ENCODE measurements around the gene MALL.
"Not testable (repeated sequence)": the region's sequence is repeated elsewhere in the genome, so short reads cannot be mapped to it uniquely, and the experiment has no call there.

Gene MALL

DNA sequence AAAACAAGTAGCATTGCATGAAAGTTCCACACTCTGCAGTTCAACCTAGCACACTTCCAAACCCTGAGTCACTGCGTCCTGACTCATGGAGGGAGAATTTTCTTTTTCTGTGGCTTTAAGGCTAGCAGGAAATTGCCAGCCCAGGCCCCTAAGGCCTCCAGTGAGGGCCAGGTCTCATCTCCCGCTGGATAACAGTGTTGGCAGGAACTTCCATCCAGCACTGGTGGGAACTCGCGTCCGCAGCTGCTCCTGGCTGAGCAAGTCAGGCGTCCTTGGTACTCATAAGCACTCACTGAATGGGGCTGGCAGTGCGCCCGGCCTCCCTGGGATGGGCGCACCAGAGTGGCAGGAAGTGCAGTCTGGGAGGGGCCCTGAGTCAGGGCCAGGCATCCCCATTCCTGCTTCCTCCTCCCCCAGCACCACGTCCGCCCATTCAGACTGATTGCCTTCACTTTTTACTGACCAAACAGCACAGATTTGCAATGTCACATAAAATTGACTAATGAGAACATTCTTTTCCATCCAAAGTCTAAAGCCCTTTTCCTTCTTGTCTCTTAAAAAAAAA is 14.3 kb downstream of the MALL start:
- Histone ChIP-seq H2AK5ac (ENCODE audit: low read length) (no peak overlapping the region), H3K9ac (ENCODE audit: low read length) (no peak overlapping the region), H3K4me1 (ENCODE audit: control insufficient read depth in 1 of 2, insufficient read depth in 2 of 2, low read length in 2 of 2) (peaks cover 6 to 10% of the 10 kb centered on the region in 2 experiments), H3K4me2 (ENCODE audit: low read length) (no peak overlapping the region), H3K27ac (ENCODE audit: low read depth, low read length) (peak overlapping the region; percentile 80), H3K4me3 (ENCODE audit: low read depth, low read length) (no peak overlapping the region), H2BK120ac (ENCODE audit: insufficient read depth, low read length, poor library complexity) (peak overlapping the region; percentile 27), H3K9me3 (ENCODE audit: insufficient read depth, low read depth, low read length) (no peaks in the 10 kb centered on the region), H3K23ac (ENCODE audit: low read length) (no peak overlapping the region), H4K91ac (ENCODE audit: low read depth, low read length) (peak overlapping the region; percentile 60), H3K4ac (ENCODE audit: low read depth, low read length) (no peak overlapping the region), H3K27me3 (ENCODE audit: insufficient read depth, low read length) (no peaks in the 10 kb centered on the region), H4K12ac (ENCODE audit: low read depth, low read length) (no peak overlapping the region), H2AFZ (ENCODE audit: insufficient read depth, low read length, poor library complexity) (peak overlapping the region; percentile 48), H2BK12ac (ENCODE audit: low read length) (no peak overlapping the region), H2BK5ac (ENCODE audit: low read depth, low read length, poor library complexity) (no peak overlapping the region), H3K79me1 (ENCODE audit: low read length) (peaks cover 10% of the 10 kb centered on the region), H3K79me2 (ENCODE audit: control insufficient read depth, insufficient read depth, low read length, poor library complexity) (no peaks in the 10 kb centered on the region), H3K36me3 (ENCODE audit: control insufficient read depth in 1 of 2, insufficient read depth in 2 of 2, low read length in 2 of 2) (no peaks in the 10 kb centered on the region), H3K14ac (ENCODE audit: low read length) (no peak overlapping the region), H3K18ac (ENCODE audit: low read length) (no peak overlapping the region), H4K8ac (ENCODE audit: low read depth, low read length) (peak overlapping the region; percentile 70)
- no CpG with 5 or more reads among the region's 11 CpGs for WGBS (ENCODE audit: extremely low coverage, insufficient coverage, insufficient read length)
- peak; percentile 48 to 73 for DNase-seq

DNA sequence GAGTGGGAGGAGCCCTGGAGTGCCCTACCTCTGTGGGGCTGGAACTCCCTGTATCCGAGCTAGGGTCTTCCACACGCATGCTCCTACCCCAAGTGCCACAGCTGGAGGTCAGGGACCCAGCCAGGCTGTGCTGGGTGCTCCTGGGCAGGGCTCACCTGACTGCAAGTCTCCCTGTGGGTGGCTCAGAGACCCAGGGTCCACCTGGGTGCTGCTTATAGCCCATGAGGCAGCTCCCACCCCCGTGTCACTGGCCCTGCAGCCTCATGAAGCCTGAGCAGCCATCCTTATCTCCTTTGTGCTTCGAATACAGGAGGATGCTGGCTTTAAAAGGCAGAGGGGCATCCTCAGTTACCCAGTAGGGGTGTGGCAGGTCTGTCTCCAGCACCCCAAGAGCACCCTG is 14.7 kb downstream of the MALL start:
- not testable (repeated sequence) for H3K79me2 ChIP-seq (ENCODE audit: control insufficient read depth, insufficient read depth, low read length, poor library complexity); H3K4me3 ChIP-seq (ENCODE audit: low read depth, low read length); H3K9me3 ChIP-seq (ENCODE audit: insufficient read depth, low read depth, low read length); H3K23ac ChIP-seq (ENCODE audit: low read length); H3K4me2 ChIP-seq (ENCODE audit: low read length); H2AFZ ChIP-seq (ENCODE audit: insufficient read depth, low read length, poor library complexity); H3K27me3 ChIP-seq (ENCODE audit: insufficient read depth, low read length); H3K36me3 ChIP-seq (ENCODE audit: control insufficient read depth in 1 of 2, insufficient read depth in 2 of 2, low read length in 2 of 2); H4K12ac ChIP-seq (ENCODE audit: low read depth, low read length); H2AK5ac ChIP-seq (ENCODE audit: low read length); DNase-seq; H3K4ac ChIP-seq (ENCODE audit: low read depth, low read length); H3K9ac ChIP-seq (ENCODE audit: low read length)
- peak overlapping the region; percentile 41 for H4K8ac ChIP-seq (ENCODE audit: low read depth, low read length)
- H2BK120ac ChIP-seq (ENCODE audit: insufficient read depth, low read length, poor library complexity): peak overlapping the region; percentile 51
- peak overlapping the region; percentile 40 for H3K14ac ChIP-seq (ENCODE audit: low read length)
- H3K27ac ChIP-seq (ENCODE audit: low read depth, low read length): peak overlapping the region; percentile 9
- peak overlapping the region; percentile 23 for H3K18ac ChIP-seq (ENCODE audit: low read length)
- H2BK5ac ChIP-seq (ENCODE audit: low read depth, low read length, poor library complexity): peak overlapping the region; percentile 47
- H3K4me1 ChIP-seq (ENCODE audit: control insufficient read depth in 1 of 2, insufficient read depth in 2 of 2, low read length in 2 of 2): peaks cover 6 to 10% of the 10 kb centered on the region in 2 experiments
- H4K91ac ChIP-seq (ENCODE audit: low read depth, low read length): peak overlapping the region; percentile 60
- H3K79me1 ChIP-seq (ENCODE audit: low read length): peaks cover 10% of the 10 kb centered on the region
- peak overlapping the region; percentile 16 for H2BK12ac ChIP-seq (ENCODE audit: low read length)
- WGBS (ENCODE audit: extremely low coverage, insufficient coverage, insufficient read length): no CpG with 5 or more reads among the region's 4 CpGs

DNA sequence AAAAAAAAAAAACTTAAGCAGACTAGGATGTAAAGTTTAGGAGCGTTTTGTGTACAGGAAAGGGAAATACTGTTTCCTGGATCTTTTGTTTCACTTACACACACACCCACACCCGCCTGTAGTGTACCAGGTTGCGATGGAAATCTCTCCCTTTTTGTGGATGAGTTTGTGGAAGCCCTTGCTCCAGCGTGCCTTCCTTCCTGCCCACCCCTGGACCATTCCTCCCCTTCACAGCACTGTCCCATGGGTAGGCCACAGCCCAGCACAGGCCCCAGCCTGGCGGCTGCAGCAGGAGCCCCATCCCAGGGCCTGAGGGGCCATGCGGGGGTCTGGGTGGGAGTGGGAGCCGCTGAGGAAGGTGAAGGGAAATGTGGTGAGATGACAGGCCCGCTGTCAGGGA is 15.1 kb downstream of the MALL start:
- H3K18ac ChIP-seq (ENCODE audit: low read length): no peak overlapping the region

DNA sequence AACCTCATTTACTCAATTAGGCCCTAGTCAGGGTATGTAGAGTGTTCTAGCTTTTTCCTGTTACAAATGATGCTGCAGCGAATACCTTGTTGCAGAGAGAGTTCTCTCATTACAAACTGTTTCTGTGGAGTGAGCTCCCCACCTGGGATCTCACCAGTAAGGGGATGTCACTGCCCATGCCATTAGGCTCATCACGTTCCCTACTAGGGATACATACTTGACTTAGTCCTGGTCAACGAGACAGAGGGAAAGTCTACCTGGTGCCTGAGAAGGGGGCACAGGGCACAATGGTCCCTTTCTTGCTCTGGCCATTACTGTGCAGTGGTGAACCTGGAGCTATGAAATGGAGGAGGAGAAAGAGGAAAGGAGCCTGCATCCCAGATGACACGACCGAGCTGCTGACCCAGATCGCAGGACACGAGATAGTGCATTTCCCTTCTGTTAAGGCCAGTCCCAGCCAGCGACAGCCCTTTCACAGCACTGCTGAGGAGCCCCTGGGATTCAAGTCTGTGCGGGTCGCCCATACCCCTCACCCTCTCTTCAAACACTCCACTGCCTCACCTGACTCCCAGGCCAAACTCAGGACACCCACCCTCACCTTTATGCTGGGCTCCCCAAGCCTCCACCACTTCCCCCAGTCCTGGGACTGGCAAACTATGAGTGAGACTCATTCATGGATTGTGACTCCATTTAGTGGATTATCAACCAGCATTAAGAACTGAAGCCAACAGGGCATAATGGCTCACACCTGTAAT is 16.0 kb downstream of the MALL start:
- no peak for DNase-seq
- Histone ChIP-seq H3K14ac (ENCODE audit: low read length) (no peak overlapping the region), H3K4me2 (ENCODE audit: low read length) (no peak overlapping the region), H3K4me3 (ENCODE audit: low read depth, low read length) (no peak overlapping the region), H3K79me1 (ENCODE audit: low read length) (peaks cover 10% of the 10 kb centered on the region), H3K79me2 (ENCODE audit: control insufficient read depth, insufficient read depth, low read length, poor library complexity) (no peaks in the 10 kb centered on the region), H3K9ac (ENCODE audit: low read length) (no peak overlapping the region), H2AK5ac (ENCODE audit: low read length) (no peak overlapping the region), H3K9me3 (ENCODE audit: insufficient read depth, low read depth, low read length) (no peaks in the 10 kb centered on the region), H3K18ac (ENCODE audit: low read length) (no peak overlapping the region), H3K27me3 (ENCODE audit: insufficient read depth, low read length) (no peaks in the 10 kb centered on the region), H3K23ac (ENCODE audit: low read length) (no peak overlapping the region), H4K8ac (ENCODE audit: low read depth, low read length) (no peak overlapping the region), H3K4me1 (ENCODE audit: control insufficient read depth in 1 of 2, insufficient read depth in 2 of 2, low read length in 2 of 2) (peaks cover 6 to 10% of the 10 kb centered on the region in 2 experiments), H4K91ac (ENCODE audit: low read depth, low read length) (no peak overlapping the region), H2BK5ac (ENCODE audit: low read depth, low read length, poor library complexity) (no peak overlapping the region), H4K12ac (ENCODE audit: low read depth, low read length) (no peak overlapping the region), H2BK120ac (ENCODE audit: insufficient read depth, low read length, poor library complexity) (no peak overlapping the region), H3K36me3 (ENCODE audit: control insufficient read depth in 1 of 2, insufficient read depth in 2 of 2, low read length in 2 of 2) (no peaks in the 10 kb centered on the region), H2AFZ (ENCODE audit: insufficient read depth, low read length, poor library complexity) (no peak overlapping the region), H3K27ac (ENCODE audit: low read depth, low read length) (no peak overlapping the region), H2BK12ac (ENCODE audit: low read length) (no peak overlapping the region), H3K4ac (ENCODE audit: low read depth, low read length) (no peak overlapping the region)
- WGBS (ENCODE audit: extremely low coverage, insufficient coverage, insufficient read length): no CpG with 5 or more reads among the region's 10 CpGs

More for the DNA sequence above, 15.1 kb downstream of the MALL start:
- Histone ChIP-seq H2BK12ac (ENCODE audit: low read length) (peak overlapping the region; percentile 42), H4K12ac (ENCODE audit: low read depth, low read length) (no peak overlapping the region), H3K9ac (ENCODE audit: low read length) (no peak overlapping the region), H3K4ac (ENCODE audit: low read depth, low read length) (no peak overlapping the region), H3K4me3 (ENCODE audit: low read depth, low read length) (no peak overlapping the region), H2AFZ (ENCODE audit: insufficient read depth, low read length, poor library complexity) (no peak overlapping the region), H3K14ac (ENCODE audit: low read length) (no peak overlapping the region), H3K27ac (ENCODE audit: low read depth, low read length) (no peak overlapping the region), H3K36me3 (ENCODE audit: control insufficient read depth in 1 of 2, insufficient read depth in 2 of 2, low read length in 2 of 2) (no peaks in the 10 kb centered on the region), H3K9me3 (ENCODE audit: insufficient read depth, low read depth, low read length) (no peaks in the 10 kb centered on the region), H4K91ac (ENCODE audit: low read depth, low read length) (peak overlapping the region; percentile 60), H3K79me1 (ENCODE audit: low read length) (peaks cover 10% of the 10 kb centered on the region), H3K4me1 (ENCODE audit: control insufficient read depth in 1 of 2, insufficient read depth in 2 of 2, low read length in 2 of 2) (peaks cover 6 to 10% of the 10 kb centered on the region in 2 experiments), H3K23ac (ENCODE audit: low read length) (no peak overlapping the region), H3K79me2 (ENCODE audit: control insufficient read depth, insufficient read depth, low read length, poor library complexity) (no peaks in the 10 kb centered on the region), H2BK120ac (ENCODE audit: insufficient read depth, low read length, poor library complexity) (no peak overlapping the region), H3K27me3 (ENCODE audit: insufficient read depth, low read length) (no peaks in the 10 kb centered on the region), H3K4me2 (ENCODE audit: low read length) (no peak overlapping the region), H2AK5ac (ENCODE audit: low read length) (no peak overlapping the region), H4K8ac (ENCODE audit: low read depth, low read length) (no peak overlapping the region), H2BK5ac (ENCODE audit: low read depth, low read length, poor library complexity) (no peak overlapping the region)
- DNase-seq: no peak
- no CpG with 5 or more reads among the region's 8 CpGs for WGBS (ENCODE audit: extremely low coverage, insufficient coverage, insufficient read length)
